HepG2 (cell line): Measurements from ENCODE around the gene BSG. TPM values are rescaled to one million over a fixed set of nuclear protein-coding genes. Genes with fewer than 3 reads are reported as not detected.

Experiments used
- ATAD3A ChIP-seq: sonication (generic); formaldehyde crosslinking; IDR thresholded peaks from 2 replicates; pipeline ENCODE4 v1.4.0; 2020; ENCODE audit warnings: missing genetic modification reagents
- GATAD2A ChIP-seq: IDR thresholded peaks from 2 replicates; pipeline ENCODE4 v1.6.1; 2016
- KDM2A ChIP-seq: sonication (generic); formaldehyde crosslinking; IDR thresholded peaks from 2 replicates; pipeline ENCODE4 v1.4.0; 2020; ENCODE audit warnings: low read depth, missing genetic modification reagents, borderline replicate concordance
- KDM4B ChIP-seq: sonication (generic); formaldehyde crosslinking; IDR thresholded peaks from 2 replicates; pipeline ENCODE4 v1.4.0; 2020; ENCODE audit warnings: missing genetic modification reagents
- KDM5A ChIP-seq: fragments of 200-600 bp; sonication (generic); IDR thresholded peaks from 2 replicates; pipeline ENCODE4 v1.7.0; 2018; ENCODE audit warnings: antibody characterized with exemption, mild to moderate bottlenecking, low read length, borderline replicate concordance
- MBNL3 ChIP-seq: fragments of 250-450 bp; sonication (Bioruptor Pico); conservative IDR thresholded peaks from 2 replicates; pipeline ENCODE4 v1.8.0; 2022; ENCODE audit warnings: mild to moderate bottlenecking, inconsistent platforms
- NFRKB ChIP-seq: fragments of 450-650 bp; IDR thresholded peaks from 2 replicates; pipeline ENCODE4 v1.6.1; 2017
- REPIN1 ChIP-seq: sonication (generic); formaldehyde crosslinking; IDR thresholded peaks from 2 replicates; pipeline ENCODE4 v1.8.0; 2022; ENCODE audit warnings: missing genetic modification reagents, low read depth, mild to moderate bottlenecking, borderline replicate concordance
- RFX1 ChIP-seq: fragments of 450-650 bp; IDR thresholded peaks from 2 replicates; pipeline ENCODE4 v1.6.1; 2017
- SNRNP70 ChIP-seq: fragments of 200-400 bp; formaldehyde crosslinking; IDR thresholded peaks from 2 replicates; pipeline ENCODE4 v1.6.1; 2017; ENCODE audit warnings: mild to moderate bottlenecking, low read depth, low read length, moderate library complexity
- ZNF44 ChIP-seq: sonication (generic); formaldehyde crosslinking; IDR thresholded peaks from 2 replicates; pipeline ENCODE4 v1.5.1; 2020; ENCODE audit warnings: mild to moderate bottlenecking, missing genetic modification reagents
- ZNF768 ChIP-seq: sonication (generic); formaldehyde crosslinking; IDR thresholded peaks from 2 replicates; pipeline ENCODE4 v1.4.0; 2020; ENCODE audit warnings: missing genetic modification reagents
- ZNF788 ChIP-seq: sonication (generic); formaldehyde crosslinking; IDR thresholded peaks from 2 replicates; pipeline ENCODE4 v1.5.0; 2020; ENCODE audit warnings: mild to moderate bottlenecking, missing genetic modification reagents, borderline replicate concordance
- ZNF792 ChIP-seq: IDR thresholded peaks from 2 replicates; pipeline ENCODE4 v1.6.1; 2016
- polyA plus RNA-seq, 8 experiments: library from polyadenylated mRNA; depleted of rRNA in 3 of 8; stranded (reverse) in 7 of 8; unstranded in 1 of 8; fragments of >200 nt; fragmentation: Illumina TruSeq in 4 of 8; extraction: Trizol in 4 of 8; gene quantifications; 2 replicates each; pipeline versions ENCODE4 v1.2.1 to v1.2.3, GENCODE V29; 2011 to 2016; ENCODE audit warnings: low read depth in 4 of 8, missing spikeins in 1 of 8, mixed read lengths in 1 of 8; ENCODE audit not compliant: insufficient read depth in 1 of 8
- total RNA-seq, 5 experiments: library from RNA; depleted of rRNA; stranded (reverse); fragments of >200 nt; fragmentation: Illumina TruSeq; extraction: Trizol; gene quantifications; 2 replicates each; pipeline ENCODE4 v1.2.3, GENCODE V29; 2016; ENCODE audit warnings: low read depth in 1 of 5
- TF ChIP-seq, protein P1 (sequence below), 2 experiments: IDR thresholded peaks; 2 replicates each; pipeline ENCODE4 v1.6.1; 2011 to 2012; ENCODE audit warnings: low read length in 2 of 2, borderline replicate concordance in 1 of 2, low read depth in 1 of 2, mild to moderate bottlenecking in 1 of 2, moderate library complexity in 1 of 2
- TF ChIP-seq, protein P2 (sequence below): IDR thresholded peaks from 2 replicates; pipeline ENCODE4 v1.4.0; 2020; ENCODE audit warnings: mild to moderate bottlenecking, missing genetic modification reagents
- TF ChIP-seq, protein P3 (sequence below): sonication (generic); formaldehyde crosslinking; IDR thresholded peaks from 2 replicates; pipeline ENCODE4 v1.4.0; 2020; ENCODE audit warnings: missing genetic modification reagents
- TF ChIP-seq, protein P4 (sequence below): sonication (generic); formaldehyde crosslinking; IDR thresholded peaks from 2 replicates; pipeline ENCODE4 v1.4.0; 2020; ENCODE audit warnings: missing genetic modification reagents
- TF ChIP-seq, protein P5 (sequence below): IDR thresholded peaks from 2 replicates; pipeline ENCODE4 v1.6.1; 2016

Gene BSG
- total and polyA plus RNA-seq, 2 of the 13 experiments (the other 11 are each of a cell fraction or from before 2014, with no cell fraction given), result 309 to 754 TPM

DNA sequence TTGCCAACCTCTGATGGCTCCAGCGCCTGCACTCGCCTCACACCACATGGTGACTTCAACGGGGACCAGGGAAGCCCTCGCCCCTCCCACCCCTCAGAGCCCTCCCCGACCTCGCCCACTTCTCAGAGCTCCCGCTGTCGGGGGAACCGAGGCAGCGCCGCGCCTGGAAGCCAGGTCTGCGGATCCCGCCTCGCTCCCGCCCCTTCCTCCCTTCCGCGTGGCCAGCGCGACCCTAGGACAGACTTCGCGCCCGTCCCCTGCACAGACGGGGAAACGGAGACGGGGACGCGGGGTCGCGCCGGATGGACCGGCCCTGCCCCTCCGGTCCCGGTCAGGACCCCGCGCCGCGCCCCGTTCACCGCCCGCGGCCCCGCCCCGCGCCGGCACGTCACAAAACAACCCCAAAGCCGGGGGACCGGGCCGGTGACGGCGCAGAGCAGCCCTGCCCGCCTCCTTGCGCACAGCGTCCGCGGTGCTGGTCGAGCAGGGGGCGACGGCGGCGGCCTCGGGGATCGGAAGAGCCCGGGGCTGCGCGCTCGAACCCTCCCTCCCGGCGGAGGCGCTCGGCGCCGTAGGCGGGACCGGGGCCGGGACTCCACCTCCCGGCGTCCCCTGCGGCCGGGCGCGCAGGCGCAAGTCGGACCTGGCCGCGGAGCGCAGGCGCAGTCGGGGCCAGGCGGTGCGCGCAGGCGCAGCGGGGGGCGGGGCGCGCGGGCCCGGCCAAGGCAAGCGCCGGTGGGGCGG is 41.2 kb upstream of the BSG start (continued):
- TF ChIP-seq, protein P1, sequence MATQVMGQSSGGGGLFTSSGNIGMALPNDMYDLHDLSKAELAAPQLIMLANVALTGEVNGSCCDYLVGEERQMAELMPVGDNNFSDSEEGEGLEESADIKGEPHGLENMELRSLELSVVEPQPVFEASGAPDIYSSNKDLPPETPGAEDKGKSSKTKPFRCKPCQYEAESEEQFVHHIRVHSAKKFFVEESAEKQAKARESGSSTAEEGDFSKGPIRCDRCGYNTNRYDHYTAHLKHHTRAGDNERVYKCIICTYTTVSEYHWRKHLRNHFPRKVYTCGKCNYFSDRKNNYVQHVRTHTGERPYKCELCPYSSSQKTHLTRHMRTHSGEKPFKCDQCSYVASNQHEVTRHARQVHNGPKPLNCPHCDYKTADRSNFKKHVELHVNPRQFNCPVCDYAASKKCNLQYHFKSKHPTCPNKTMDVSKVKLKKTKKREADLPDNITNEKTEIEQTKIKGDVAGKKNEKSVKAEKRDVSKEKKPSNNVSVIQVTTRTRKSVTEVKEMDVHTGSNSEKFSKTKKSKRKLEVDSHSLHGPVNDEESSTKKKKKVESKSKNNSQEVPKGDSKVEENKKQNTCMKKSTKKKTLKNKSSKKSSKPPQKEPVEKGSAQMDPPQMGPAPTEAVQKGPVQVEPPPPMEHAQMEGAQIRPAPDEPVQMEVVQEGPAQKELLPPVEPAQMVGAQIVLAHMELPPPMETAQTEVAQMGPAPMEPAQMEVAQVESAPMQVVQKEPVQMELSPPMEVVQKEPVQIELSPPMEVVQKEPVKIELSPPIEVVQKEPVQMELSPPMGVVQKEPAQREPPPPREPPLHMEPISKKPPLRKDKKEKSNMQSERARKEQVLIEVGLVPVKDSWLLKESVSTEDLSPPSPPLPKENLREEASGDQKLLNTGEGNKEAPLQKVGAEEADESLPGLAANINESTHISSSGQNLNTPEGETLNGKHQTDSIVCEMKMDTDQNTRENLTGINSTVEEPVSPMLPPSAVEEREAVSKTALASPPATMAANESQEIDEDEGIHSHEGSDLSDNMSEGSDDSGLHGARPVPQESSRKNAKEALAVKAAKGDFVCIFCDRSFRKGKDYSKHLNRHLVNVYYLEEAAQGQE (IDR thresholded peaks at IDR 0.05; ENCODE audit: borderline replicate concordance in 1 of 2, low read depth in 1 of 2, low read length in 2 of 2), result no peak
- TF ChIP-seq ATAD3A (CRISPR knock-in tag) (no peak), KDM5A (no peak), REPIN1 (CRISPR knock-in tag) (no peak; the same call in 1 of the 2 replicates), MBNL3 (CRISPR knock-in tag) (0 out of 2 replicates have a peak, but pooled peaks have one; percentile 19), ZNF788 (CRISPR knock-in tag) (0 out of 2 replicates have a peak, but pooled peaks have one; percentile 18), ZNF792 (CRISPR knock-in tag) (no peak), ZNF768 (no peak), ZNF44 (CRISPR knock-in tag) (no peak), GATAD2A (CRISPR knock-in tag) (no peak), RFX1 (no peak), KDM4B (CRISPR knock-in tag) (peak; percentile 62; the same call in 1 of the 2 replicates), KDM2A (peak; percentile 62; the same call in 1 of the 2 replicates), SNRNP70 (no peak), NFRKB (no peak)
- TF ChIP-seq, protein P2, sequence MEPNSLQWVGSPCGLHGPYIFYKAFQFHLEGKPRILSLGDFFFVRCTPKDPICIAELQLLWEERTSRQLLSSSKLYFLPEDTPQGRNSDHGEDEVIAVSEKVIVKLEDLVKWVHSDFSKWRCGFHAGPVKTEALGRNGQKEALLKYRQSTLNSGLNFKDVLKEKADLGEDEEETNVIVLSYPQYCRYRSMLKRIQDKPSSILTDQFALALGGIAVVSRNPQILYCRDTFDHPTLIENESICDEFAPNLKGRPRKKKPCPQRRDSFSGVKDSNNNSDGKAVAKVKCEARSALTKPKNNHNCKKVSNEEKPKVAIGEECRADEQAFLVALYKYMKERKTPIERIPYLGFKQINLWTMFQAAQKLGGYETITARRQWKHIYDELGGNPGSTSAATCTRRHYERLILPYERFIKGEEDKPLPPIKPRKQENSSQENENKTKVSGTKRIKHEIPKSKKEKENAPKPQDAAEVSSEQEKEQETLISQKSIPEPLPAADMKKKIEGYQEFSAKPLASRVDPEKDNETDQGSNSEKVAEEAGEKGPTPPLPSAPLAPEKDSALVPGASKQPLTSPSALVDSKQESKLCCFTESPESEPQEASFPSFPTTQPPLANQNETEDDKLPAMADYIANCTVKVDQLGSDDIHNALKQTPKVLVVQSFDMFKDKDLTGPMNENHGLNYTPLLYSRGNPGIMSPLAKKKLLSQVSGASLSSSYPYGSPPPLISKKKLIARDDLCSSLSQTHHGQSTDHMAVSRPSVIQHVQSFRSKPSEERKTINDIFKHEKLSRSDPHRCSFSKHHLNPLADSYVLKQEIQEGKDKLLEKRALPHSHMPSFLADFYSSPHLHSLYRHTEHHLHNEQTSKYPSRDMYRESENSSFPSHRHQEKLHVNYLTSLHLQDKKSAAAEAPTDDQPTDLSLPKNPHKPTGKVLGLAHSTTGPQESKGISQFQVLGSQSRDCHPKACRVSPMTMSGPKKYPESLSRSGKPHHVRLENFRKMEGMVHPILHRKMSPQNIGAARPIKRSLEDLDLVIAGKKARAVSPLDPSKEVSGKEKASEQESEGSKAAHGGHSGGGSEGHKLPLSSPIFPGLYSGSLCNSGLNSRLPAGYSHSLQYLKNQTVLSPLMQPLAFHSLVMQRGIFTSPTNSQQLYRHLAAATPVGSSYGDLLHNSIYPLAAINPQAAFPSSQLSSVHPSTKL, result no peak
- TF ChIP-seq, protein P3, sequence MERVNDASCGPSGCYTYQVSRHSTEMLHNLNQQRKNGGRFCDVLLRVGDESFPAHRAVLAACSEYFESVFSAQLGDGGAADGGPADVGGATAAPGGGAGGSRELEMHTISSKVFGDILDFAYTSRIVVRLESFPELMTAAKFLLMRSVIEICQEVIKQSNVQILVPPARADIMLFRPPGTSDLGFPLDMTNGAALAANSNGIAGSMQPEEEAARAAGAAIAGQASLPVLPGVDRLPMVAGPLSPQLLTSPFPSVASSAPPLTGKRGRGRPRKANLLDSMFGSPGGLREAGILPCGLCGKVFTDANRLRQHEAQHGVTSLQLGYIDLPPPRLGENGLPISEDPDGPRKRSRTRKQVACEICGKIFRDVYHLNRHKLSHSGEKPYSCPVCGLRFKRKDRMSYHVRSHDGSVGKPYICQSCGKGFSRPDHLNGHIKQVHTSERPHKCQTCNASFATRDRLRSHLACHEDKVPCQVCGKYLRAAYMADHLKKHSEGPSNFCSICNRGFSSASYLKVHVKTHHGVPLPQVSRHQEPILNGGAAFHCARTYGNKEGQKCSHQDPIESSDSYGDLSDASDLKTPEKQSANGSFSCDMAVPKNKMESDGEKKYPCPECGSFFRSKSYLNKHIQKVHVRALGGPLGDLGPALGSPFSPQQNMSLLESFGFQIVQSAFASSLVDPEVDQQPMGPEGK (CRISPR knock-in tag), result peak; percentile 9; the same call in 1 of the 2 replicates
- TF ChIP-seq, protein P4, sequence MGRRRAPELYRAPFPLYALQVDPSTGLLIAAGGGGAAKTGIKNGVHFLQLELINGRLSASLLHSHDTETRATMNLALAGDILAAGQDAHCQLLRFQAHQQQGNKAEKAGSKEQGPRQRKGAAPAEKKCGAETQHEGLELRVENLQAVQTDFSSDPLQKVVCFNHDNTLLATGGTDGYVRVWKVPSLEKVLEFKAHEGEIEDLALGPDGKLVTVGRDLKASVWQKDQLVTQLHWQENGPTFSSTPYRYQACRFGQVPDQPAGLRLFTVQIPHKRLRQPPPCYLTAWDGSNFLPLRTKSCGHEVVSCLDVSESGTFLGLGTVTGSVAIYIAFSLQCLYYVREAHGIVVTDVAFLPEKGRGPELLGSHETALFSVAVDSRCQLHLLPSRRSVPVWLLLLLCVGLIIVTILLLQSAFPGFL (CRISPR knock-in tag), result no peak
- TF ChIP-seq, protein P5, sequence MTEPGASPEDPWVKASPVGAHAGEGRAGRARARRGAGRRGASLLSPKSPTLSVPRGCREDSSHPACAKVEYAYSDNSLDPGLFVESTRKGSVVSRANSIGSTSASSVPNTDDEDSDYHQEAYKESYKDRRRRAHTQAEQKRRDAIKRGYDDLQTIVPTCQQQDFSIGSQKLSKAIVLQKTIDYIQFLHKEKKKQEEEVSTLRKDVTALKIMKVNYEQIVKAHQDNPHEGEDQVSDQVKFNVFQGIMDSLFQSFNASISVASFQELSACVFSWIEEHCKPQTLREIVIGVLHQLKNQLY (CRISPR knock-in tag), result no peak
